Thoracic aorta (tissue), 2 donors: ENCODE results near the gene GPC6. TPM values are rescaled to one million over a fixed set of nuclear protein-coding genes. Genes with fewer than 3 reads are reported as not detected.
"Not testable (repeated sequence)": the region's sequence is repeated elsewhere in the genome, so short reads cannot be mapped to it uniquely, and the experiment has no call there.

Source experiments
- ATAC-seq: fragments of 150-250 bp; one replicate; pipeline ENCODE4 v1.8.0; 2017; ENCODE audit warnings: low read depth; ENCODE audit not compliant: insufficient number of reproducible peaks, low FRiP score
- DNase-seq: peaks from one replicate; pipeline ENCODE4 v3.0.0-alpha.2; 2020; ENCODE audit warnings: low spot score
- H3K27ac ChIP-seq, 2 donors: fragments of 200-600 bp; sonication (generic); 1 replicate in 1 of 2; 2 replicates in 1 of 2; pipeline ENCODE4 v1.5.1; 2016; ENCODE audit warnings: mild to moderate bottlenecking in 2 of 2, moderate library complexity in 2 of 2
- H3K27me3 ChIP-seq: fragments of 200-600 bp; sonication (generic); replicated peaks from 2 replicates; pipeline ENCODE4 v1.6.0; 2016; ENCODE audit warnings: mild to moderate bottlenecking; ENCODE audit not compliant: insufficient read depth
- H3K36me3 ChIP-seq: fragments of 200-600 bp; sonication (generic); one replicate; pipeline ENCODE4 v1.5.1; 2016
- H3K4me1 ChIP-seq, 2 donors: fragments of 200-600 bp; sonication (generic); 1 replicate in 1 of 2; 2 replicates in 1 of 2; pipeline versions ENCODE4 v1.5.1 to v1.6.0; 2016; ENCODE audit warnings: low read depth in 2 of 2, mild to moderate bottlenecking in 1 of 2; ENCODE audit not compliant: control insufficient read depth in 1 of 2
- H3K4me3 ChIP-seq: fragments of 200-600 bp; sonication (generic); 2 replicates; pipeline ENCODE4 v1.5.1; 2016; ENCODE audit warnings: mild to moderate bottlenecking
- H3K9me3 ChIP-seq: fragments of 200-600 bp; sonication (generic); 2 replicates; pipeline ENCODE4 v1.5.1; 2016
- total RNA-seq, 2 donors: library from RNA; depleted of rRNA; stranded (reverse); fragments of >200 nt; gene quantifications; one replicate each; pipeline versions ENCODE4 v1.1.0 to v1.2.3, GENCODE V29; 2016
- TF ChIP-seq, protein P1 (sequence below): fragments of 200-600 bp; sonication (generic); IDR thresholded peaks from one replicate; pipeline ENCODE4 v1.5.1; 2019; ENCODE audit warnings: antibody characterized with exemption

The GPC6 gene
- total RNA-seq, 2 donors from 2014 or later, result 34.9 to 56.4 TPM

DNA sequence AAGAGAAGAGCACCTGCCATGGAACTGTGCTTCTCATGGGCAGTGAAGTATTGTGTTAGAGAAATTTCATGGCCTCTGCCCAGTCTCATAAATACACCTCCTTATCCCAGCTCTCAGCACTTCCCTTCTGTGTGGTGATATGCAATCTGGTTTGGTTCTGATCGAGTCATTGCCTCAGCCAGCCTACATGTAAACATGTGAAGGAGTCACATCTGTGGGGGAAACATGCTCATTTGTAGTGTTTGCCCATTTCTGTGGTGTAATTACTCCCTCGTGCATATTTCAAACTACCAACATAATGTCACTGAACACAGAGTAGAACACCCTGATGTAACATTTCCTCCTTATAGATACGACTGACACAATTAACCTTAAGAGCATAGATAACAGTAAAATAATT is 1069.9 kb downstream of the GPC6 start:
- Histone ChIP-seq H3K4me1 (no peaks in the 10 kb centered on the region), H3K9me3 (no peaks in the 10 kb centered on the region), H3K36me3 (no peaks in the 10 kb centered on the region), H3K4me3 (no peak overlapping the region), H3K27me3 (no peaks in the 10 kb centered on the region), H3K27ac (no peak overlapping the region)
- TF ChIP-seq, protein P1, sequence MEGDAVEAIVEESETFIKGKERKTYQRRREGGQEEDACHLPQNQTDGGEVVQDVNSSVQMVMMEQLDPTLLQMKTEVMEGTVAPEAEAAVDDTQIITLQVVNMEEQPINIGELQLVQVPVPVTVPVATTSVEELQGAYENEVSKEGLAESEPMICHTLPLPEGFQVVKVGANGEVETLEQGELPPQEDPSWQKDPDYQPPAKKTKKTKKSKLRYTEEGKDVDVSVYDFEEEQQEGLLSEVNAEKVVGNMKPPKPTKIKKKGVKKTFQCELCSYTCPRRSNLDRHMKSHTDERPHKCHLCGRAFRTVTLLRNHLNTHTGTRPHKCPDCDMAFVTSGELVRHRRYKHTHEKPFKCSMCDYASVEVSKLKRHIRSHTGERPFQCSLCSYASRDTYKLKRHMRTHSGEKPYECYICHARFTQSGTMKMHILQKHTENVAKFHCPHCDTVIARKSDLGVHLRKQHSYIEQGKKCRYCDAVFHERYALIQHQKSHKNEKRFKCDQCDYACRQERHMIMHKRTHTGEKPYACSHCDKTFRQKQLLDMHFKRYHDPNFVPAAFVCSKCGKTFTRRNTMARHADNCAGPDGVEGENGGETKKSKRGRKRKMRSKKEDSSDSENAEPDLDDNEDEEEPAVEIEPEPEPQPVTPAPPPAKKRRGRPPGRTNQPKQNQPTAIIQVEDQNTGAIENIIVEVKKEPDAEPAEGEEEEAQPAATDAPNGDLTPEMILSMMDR, result no peak
- DNase-seq, result no peak
- no peak for ATAC-seq

DNA sequence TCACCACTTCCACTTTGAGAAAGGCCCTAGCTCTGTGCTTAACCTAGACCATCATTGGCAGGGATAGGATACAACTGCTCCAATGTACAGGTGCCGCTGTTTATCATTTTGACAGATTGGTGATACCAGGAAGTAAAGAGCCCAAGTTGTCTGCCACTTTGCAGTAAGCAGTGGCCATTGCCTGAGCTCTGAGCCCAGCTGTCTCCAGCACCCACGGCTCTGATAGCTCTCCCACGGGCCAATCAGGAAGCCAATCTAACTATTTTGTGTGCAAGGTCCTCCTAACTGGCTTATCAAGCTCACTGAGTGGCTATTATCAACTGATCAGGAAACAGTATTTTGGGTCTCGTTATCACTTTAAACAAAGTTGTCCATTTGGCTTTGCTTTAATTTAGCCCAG is 1071.7 kb downstream of the GPC6 start:
- Histone ChIP-seq H3K27me3 (no peaks in the 10 kb centered on the region), H3K27ac (no peak overlapping the region), H3K36me3 (no peaks in the 10 kb centered on the region), H3K9me3 (no peaks in the 10 kb centered on the region), H3K4me3 (no peak overlapping the region), H3K4me1 (no peaks in the 10 kb centered on the region)
- DNase-seq (no peak), ATAC-seq (no peak)
- TF ChIP-seq, protein P1, result no peak

DNA sequence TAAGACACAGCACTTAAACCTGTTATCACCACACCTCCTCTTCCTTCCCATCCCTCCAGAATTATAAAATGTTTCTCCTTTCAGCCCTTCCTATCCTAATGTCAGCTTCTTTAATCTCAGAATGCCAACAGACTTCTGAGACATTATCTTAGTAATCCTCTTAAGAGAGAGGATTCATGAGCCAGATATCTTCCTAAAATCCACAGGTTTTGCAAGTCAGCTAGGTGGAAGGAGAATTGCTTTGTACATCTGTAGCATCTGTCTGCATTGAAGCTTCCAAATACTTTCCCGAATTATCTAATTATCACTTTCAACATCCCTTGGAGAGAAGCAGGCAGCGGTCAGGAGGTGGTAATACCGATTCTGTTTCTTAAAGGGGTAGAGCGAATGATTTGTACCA is 1073.8 kb downstream of the GPC6 start:
- Histone ChIP-seq H3K27ac (no peak overlapping the region), H3K9me3 (no peaks in the 10 kb centered on the region), H3K4me3 (no peak overlapping the region), H3K36me3 (no peaks in the 10 kb centered on the region), H3K4me1 (no peaks in the 10 kb centered on the region), H3K27me3 (no peaks in the 10 kb centered on the region)
- TF ChIP-seq, protein P1, result no peak
- ATAC-seq (no peak), DNase-seq (no peak)

DNA sequence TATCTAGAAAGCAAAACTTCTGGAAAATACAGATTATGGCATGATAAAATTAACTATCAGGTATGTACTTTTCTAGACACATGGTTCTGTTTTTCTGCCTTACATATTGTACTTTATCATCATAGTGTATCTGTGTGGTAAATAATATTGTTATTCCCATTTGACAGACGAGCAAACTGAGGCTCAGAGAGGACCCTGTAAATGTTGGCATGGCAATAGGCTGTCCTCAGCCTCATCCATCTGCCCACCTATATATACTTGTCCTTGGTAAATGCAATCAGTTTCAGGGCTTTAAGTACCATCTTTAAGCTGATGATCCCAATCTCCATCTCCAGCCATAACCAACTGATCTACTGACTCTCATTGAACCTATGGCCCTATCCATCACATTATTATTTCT is 1074.9 kb downstream of the GPC6 start:
- ATAC-seq (no peak), DNase-seq (no peak)
- TF ChIP-seq, protein P1, result no peak
- no peaks in the 10 kb centered on the region for H3K27me3 ChIP-seq
- no peaks in the 10 kb centered on the region for H3K9me3 ChIP-seq
- no peak overlapping the region for H3K27ac ChIP-seq
- no peaks in the 10 kb centered on the region for H3K4me1 ChIP-seq
- no peak overlapping the region for H3K4me3 ChIP-seq
- H3K36me3 ChIP-seq, result no peaks in the 10 kb centered on the region

DNA sequence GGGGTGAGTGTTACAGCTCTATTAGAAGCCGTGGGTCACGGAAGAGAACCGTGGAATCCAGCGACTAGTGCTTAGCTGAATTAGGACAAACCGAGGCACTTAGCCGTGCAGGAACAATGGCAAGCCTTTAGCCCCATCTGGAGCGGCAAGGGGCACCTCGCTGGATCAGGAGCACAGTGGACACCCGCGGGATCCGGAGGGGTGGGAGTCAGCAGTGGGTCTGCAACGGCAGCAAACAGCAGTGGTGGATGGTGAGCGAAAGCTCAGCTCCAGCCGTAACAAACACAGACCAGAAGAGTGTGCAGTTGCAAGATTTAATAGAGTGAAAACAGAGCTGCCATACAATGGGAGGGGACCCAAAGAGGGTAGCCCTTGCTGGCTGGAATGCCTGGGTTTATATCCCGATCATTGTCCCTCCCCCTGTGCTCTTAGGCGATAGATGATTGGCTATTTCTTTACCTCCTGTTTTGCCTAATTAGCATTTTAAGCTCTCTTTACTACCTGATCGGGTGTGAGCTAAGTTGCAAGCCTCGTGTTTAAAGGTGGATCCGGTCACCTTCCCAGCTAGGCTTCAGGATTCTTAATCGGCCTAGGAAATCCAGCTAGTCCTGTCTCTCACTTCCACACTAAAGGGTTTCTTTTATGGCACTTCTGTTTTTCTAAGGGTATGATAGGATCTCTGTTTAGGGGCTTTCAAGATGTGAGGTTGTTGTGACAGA is 1076.4 kb downstream of the GPC6 start:
- not testable (repeated sequence) for H3K4me3 ChIP-seq, DNase-seq, H3K36me3 ChIP-seq, H3K9me3 ChIP-seq, ATAC-seq, H3K27me3 ChIP-seq, H3K27ac ChIP-seq, H3K4me1 ChIP-seq

DNA sequence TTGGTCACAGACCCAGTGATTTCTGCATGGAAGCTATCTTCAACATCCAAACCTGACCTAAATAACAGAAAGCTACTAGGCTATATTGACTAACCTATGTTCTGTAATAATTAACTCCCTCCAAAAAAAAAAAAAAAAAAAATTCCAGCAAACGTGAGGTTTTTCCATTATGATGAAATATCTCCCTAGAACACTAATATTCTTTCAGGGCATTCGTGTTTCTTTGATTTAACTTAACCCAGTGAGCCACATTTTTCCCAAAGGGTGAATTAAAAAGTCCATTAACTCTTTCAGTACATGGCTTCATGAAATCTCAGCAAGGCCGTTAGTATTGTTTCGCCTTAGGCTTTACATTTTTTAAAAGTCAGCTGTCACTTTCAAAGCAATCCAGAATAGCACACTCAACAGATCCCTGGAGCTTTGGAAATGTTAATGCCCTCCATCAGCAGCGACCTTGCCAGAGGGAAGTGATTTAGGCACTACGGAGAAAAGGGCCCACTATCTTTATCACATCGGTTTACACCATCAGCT is 1077.1 kb downstream of the GPC6 start:
- H3K4me3 ChIP-seq, result no peak overlapping the region
- no peak overlapping the region for H3K27ac ChIP-seq
- ATAC-seq (no peak), DNase-seq (no peak)
- no peaks in the 10 kb centered on the region for H3K27me3 ChIP-seq
- no peaks in the 10 kb centered on the region for H3K9me3 ChIP-seq
- no peaks in the 10 kb centered on the region for H3K36me3 ChIP-seq
- TF ChIP-seq, protein P1, result no peak
- H3K4me1 ChIP-seq, result no peaks in the 10 kb centered on the region
